ENCODE measurements around the gene PRELID3B. TPM values are rescaled to one million over a fixed set of nuclear protein-coding genes. Genes with fewer than 3 reads are reported as not detected.

Gene PRELID3B
- total and polyA plus RNA-seq, 2 of the 8 experiments (the other 6 are each of a cell fraction or from before 2014, with no cell fraction given) = 8.1 to 50.5 TPM

DNA sequence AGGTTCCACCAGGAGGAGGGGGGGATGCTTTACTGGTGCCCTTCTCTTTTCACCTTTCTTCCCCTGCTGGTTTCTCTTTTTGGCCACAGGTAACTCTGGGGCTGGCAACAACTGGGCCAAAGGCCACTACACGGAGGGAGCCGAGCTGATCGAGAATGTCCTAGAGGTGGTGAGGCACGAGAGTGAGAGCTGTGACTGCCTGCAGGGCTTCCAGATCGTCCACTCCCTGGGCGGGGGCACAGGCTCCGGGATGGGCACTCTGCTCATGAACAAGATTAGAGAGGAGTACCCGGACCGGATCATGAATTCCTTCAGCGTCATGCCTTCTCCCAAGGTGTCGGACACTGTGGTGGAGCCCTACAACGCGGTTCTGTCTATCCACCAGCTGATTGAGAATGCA, 19.0 kb downstream of the PRELID3B start:
- WGBS, 2 experiments (ENCODE audit: extremely low coverage in 1 of 2, insufficient coverage in 1 of 2, insufficient read length in 1 of 2, insufficient replicate concordance in 2 of 2, low coverage in 1 of 2, low lambda C conversion rate in 2 of 2, missing lambda C conversion rate in 1 of 2) = 96% methylated on average over 13 of the region's 13 CpGs; no CpG with 5 or more reads in 1 of the 2 experiments
- DNase-seq (ENCODE audit: low read depth in 1 of 2, low spot score in 2 of 2) = no peak
- Histone ChIP-seq H3K79me1 (ENCODE audit: low read depth, low read length) (peaks cover 3% of the 10 kb centered on the region; the same call in 1 of the 2 replicates), H3K23ac (ENCODE audit: insufficient read length) (no peak overlapping the region), H2BK15ac (ENCODE audit: low read length) (no peak overlapping the region), H2BK120ac (replicated peaks; ENCODE audit: low read depth, low read length) (no peak overlapping the region), H4K8ac (ENCODE audit: extremely low read depth, insufficient read depth, low read length) (no peak overlapping the region), H4K91ac (replicated peaks; ENCODE audit: insufficient read length, low read length) (no peak overlapping the region), H3K9ac (replicated peaks in 1 of 4; ENCODE audit: extremely low read depth in 1 of 4, low read depth in 3 of 4, low read length in 3 of 4) (no peak overlapping the region), H2AFZ (ENCODE audit: low read length) (no peak overlapping the region), H3K27ac (ENCODE audit: low read depth, low read length) (no peak overlapping the region), H3K23me2 (ENCODE audit: low read depth, low read length) (peaks cover 2% of the 10 kb centered on the region; the same call in 1 of the 2 replicates), H3K79me2 (ENCODE audit: control insufficient read depth in 1 of 2, insufficient read depth in 2 of 2, low read length in 2 of 2) (no peaks in the 10 kb centered on the region), H3K4me1 (replicated peaks in 1 of 4; ENCODE audit: control insufficient read depth in 3 of 4, insufficient read depth in 4 of 4, low read length in 3 of 4) (peaks cover 0 to 2% (median 0%) of the 10 kb centered on the region in 4 experiments; a peak in 3 of 7 replicates), H2BK12ac (ENCODE audit: low read depth, low read length) (no peak overlapping the region), H3K4ac (replicated peaks; ENCODE audit: insufficient read length, low read depth, low read length) (no peak overlapping the region), H3K18ac (ENCODE audit: extremely low read depth, low read length) (no peak overlapping the region), H3K56ac (replicated peaks; ENCODE audit: insufficient read length, low read depth, low read length) (no peak overlapping the region), H2BK20ac (ENCODE audit: low read length) (no peak overlapping the region), H4K5ac (ENCODE audit: insufficient read length, low read depth, low read length) (no peak overlapping the region), H3K4me3 (ENCODE audit: extremely low read depth in 1 of 4, insufficient read depth in 2 of 4, low read depth in 3 of 4, low read length in 4 of 4) (no peak overlapping the region), H3K36me3 (ENCODE audit: control insufficient read depth in 2 of 4, insufficient read depth in 4 of 4, low read length in 3 of 4) (peaks cover 0 to 21% (median 6%) of the 10 kb centered on the region in 4 experiments; a peak in 4 of 8 replicates), H3K27me3 (replicated peaks in 1 of 4; ENCODE audit: control insufficient read depth in 3 of 4, extremely low read depth in 1 of 4, insufficient read depth in 3 of 4, low read length in 3 of 4) (peaks cover 0 to 7% (median 2%) of the 10 kb centered on the region in 4 experiments; a peak in 2 of 7 replicates), H3K9me3 (ENCODE audit: insufficient read depth in 2 of 2, low read depth in 1 of 2, low read length in 1 of 2) (no peaks in the 10 kb centered on the region), H3K14ac (ENCODE audit: insufficient read length) (no peak overlapping the region), H2BK5ac (ENCODE audit: low read depth, low read length) (no peak overlapping the region), H4K20me1 (replicated peaks in 1 of 2; ENCODE audit: control insufficient read depth in 1 of 2, insufficient read depth in 2 of 2, low read length in 2 of 2) (peaks cover 7% of the 10 kb centered on the region in 2 experiments), H3K4me2 (ENCODE audit: insufficient read depth in 1 of 2, low read depth in 2 of 2, low read length in 2 of 2) (no peak overlapping the region), H2AK5ac (ENCODE audit: low read depth, low read length) (no peak overlapping the region)
- ChIA-PET POLR2A (ENCODE audit: partially characterized antibody) (interaction anchor here (0.6 to 3.8 kb wide), 4 partner anchors 9 to 170 kb away, joined by 3 to 28 read pairs (median 3); partner anchors contain the start of gene ATP5F1E), CTCF (ENCODE audit: partially characterized antibody) (interaction anchor here (0.6 to 2.3 kb wide), 4 partner anchors 8 to 185 kb away, joined by 3 to 5 read pairs (median 4); no protein-coding TSS in a partner anchor)
- no peak for FAIRE-seq
- no peak for TF ChIP-seq HDAC2 (IDR thresholded peaks at IDR 0.05; ENCODE audit: borderline replicate concordance in 1 of 2, low read depth in 2 of 2, low read length in 2 of 2)
- no peak for TF ChIP-seq TAF7 (optimal IDR thresholded peaks at IDR 0.05; ENCODE audit: borderline replicate concordance, low read depth, low read length)
- no peak for TF ChIP-seq ASH2L (IDR thresholded peaks at IDR 0.05; ENCODE audit: low read length)
- no peak for TF ChIP-seq YY1 (IDR thresholded peaks at IDR 0.05; ENCODE audit: low read depth, low read length)
- TF ChIP-seq ZNF274 (IDR thresholded peaks at IDR 0.05; ENCODE audit: borderline replicate concordance, extremely low read depth, low read length) = no peak
- TF ChIP-seq EGR1 (IDR thresholded peaks at IDR 0.05; ENCODE audit: borderline replicate concordance, low read depth, low read length) = no peak
- TF ChIP-seq E2F6 (IDR thresholded peaks at IDR 0.05) = no peak
- no peak for TF ChIP-seq SIRT6 (IDR thresholded peaks at IDR 0.05; ENCODE audit: low read length)
- TF ChIP-seq MAFK (IDR thresholded peaks at IDR 0.05; ENCODE audit: low read depth, low read length) = no peak
